GM12872 (cell line): ENCODE results near the gene IL25.

Experiments used
- TF ChIP-seq, protein P1 (sequence below): IDR thresholded peaks from 3 replicates; pipeline ENCODE4 v1.5.1; 2011; ENCODE audit warnings: low read depth, mild to moderate bottlenecking, low read length, moderate library complexity; ENCODE audit not compliant: insufficient read depth

The IL25 gene

GRCh38 chr14:23392613-23393012 lies 20.0 kb downstream of the IL25 start:
- TF ChIP-seq, protein P1, sequence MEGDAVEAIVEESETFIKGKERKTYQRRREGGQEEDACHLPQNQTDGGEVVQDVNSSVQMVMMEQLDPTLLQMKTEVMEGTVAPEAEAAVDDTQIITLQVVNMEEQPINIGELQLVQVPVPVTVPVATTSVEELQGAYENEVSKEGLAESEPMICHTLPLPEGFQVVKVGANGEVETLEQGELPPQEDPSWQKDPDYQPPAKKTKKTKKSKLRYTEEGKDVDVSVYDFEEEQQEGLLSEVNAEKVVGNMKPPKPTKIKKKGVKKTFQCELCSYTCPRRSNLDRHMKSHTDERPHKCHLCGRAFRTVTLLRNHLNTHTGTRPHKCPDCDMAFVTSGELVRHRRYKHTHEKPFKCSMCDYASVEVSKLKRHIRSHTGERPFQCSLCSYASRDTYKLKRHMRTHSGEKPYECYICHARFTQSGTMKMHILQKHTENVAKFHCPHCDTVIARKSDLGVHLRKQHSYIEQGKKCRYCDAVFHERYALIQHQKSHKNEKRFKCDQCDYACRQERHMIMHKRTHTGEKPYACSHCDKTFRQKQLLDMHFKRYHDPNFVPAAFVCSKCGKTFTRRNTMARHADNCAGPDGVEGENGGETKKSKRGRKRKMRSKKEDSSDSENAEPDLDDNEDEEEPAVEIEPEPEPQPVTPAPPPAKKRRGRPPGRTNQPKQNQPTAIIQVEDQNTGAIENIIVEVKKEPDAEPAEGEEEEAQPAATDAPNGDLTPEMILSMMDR: no peak

GRCh38 chr14:23396126-23396525 lies 23.5 kb downstream of the IL25 start:
- TF ChIP-seq, protein P1: no peak

GRCh38 chr14:23396781-23397407 lies 24.3 kb downstream of the IL25 start:
- TF ChIP-seq, protein P1: no peak

DNA sequence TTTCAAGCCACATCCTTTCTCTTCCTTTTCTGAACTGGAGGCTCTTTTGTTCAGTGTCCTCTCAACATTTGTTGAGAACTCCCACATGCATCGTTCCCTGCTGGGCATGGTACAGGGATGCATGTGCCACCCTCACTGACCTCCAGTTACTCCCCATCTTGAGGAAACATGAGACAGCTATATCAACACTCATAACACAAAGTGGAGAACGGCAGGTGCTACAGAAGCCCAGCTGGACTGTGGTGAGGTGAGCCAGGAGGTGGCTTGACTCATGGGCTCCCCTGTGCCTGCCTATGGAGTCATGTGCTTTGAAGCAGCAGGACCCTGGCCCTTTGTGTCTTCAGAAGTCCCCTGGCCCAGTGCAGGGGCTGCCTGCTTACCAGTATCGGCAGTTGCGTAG lies 25.7 kb downstream of the IL25 start:
- TF ChIP-seq, protein P1: no peak

GRCh38 chr14:23399136-23399535 lies 26.5 kb downstream of the IL25 start:
- TF ChIP-seq, protein P1: no peak

- TF ChIP-seq, protein P1: no peak
Observed at GRCh38 chr14:23399591-23399990, 27.0 kb downstream of the IL25 start.

DNA sequence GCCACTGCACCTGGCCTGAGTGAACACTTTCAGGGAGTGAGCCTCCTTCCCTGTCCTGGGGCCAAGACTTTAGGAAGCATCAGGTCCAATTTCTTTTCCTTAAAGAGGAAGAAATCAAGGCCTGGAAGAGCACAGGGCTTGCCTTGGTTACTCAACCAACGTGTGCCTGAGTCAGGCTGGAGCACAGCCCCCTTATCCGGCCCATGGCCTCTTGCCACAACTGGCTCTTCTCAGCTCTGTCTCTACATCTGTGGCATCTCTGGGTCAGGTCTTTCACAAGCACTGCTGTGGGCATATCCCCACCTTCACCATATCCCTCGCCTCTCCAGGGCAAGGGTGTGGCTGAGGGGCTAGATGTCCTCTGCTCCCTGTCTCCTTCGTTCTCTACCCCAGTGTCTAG lies 28.7 kb downstream of the IL25 start:
- TF ChIP-seq, protein P1: no peak
